CD4-positive, alpha-beta T cell treated with Interleukin-4 for 1 hour (primary cell): ENCODE results near the gene FN3KRP.
"Not testable (repeated sequence)": the region's sequence is repeated elsewhere in the genome, so short reads cannot be mapped to it uniquely, and the experiment has no call there.

Experiments used
- DNase-seq, 2 donors: peaks; one replicate each; pipeline ENCODE4 v3.0.0-alpha.2; 2020 to 2022

FN3KRP gene

DNA sequence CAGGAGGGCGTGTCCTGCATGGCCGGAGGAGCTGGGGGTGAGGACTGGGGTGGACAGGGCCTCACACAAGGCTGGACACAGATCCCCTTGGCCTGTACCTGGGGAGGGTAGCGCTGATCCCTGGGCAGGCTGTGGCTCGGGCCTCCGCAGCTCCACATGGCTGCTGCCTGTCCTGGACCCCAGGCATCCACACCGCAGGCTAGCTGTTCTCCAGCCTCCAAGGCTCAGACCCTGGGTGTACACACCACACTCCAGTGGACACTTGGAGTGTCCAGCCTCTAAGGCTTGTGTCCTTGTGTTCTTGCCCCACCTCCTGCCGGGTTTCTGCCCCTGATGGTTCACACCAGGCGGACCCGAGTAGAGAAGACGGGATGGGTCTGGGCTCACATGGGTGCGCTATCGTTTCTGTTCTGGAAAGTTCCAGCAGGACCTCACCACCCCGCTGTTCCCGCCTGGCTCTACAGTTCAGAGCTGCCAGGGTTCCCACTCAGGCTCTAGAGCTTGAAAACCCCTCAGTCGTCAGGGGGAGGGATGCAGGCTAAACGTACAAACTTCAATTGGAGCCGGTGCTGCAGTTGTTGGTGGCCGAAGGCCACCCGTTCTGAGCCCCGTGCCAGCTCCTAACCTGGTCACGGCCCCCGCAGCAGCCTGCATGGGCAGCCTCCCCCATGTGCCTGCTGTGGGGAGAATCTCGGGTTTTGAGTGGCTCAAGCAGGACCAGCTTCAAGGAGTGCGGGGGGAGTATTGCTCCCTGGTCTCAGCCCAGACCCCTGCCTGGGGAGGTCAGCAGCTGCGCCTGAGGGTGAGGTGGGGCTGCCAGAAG is 6.6 kb upstream of the FN3KRP start:
- DNase-seq = no peak

DNA sequence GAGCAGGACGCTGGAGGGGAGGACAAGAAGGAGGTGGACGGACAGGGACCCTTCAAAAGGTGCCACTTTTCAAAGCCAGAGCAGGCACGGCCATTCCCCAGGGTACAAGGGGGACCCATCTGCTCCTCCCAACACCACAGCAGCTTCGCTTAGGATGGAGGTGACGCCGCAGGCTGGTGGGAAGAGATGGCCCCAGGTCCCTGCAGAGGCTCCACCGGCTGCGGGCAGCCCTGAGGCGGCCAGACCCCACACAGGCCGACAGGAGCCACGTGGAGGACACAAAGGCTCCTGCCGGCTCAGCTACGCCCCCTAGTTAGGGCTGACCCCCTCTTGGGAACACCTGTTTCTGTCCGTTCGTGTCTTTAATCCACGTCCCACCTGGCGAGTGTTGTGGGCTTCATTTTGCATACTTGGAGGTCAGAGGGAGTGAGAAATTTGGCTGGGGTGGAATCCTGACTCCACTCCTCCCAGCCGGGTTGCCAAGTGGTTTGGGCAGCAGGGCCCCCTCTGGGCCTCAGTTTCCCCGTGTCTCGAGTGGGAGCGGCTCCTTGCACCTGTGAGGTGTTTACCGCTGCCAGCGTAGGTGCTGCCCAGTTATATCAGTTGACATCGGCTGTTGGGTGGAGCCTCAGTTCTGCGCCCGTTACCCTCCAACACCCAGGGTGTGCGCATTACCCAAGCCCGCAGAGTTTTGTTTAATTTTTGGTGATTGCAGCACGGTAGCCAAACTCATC is 5.8 kb upstream of the FN3KRP start:
- no peak for DNase-seq

DNA sequence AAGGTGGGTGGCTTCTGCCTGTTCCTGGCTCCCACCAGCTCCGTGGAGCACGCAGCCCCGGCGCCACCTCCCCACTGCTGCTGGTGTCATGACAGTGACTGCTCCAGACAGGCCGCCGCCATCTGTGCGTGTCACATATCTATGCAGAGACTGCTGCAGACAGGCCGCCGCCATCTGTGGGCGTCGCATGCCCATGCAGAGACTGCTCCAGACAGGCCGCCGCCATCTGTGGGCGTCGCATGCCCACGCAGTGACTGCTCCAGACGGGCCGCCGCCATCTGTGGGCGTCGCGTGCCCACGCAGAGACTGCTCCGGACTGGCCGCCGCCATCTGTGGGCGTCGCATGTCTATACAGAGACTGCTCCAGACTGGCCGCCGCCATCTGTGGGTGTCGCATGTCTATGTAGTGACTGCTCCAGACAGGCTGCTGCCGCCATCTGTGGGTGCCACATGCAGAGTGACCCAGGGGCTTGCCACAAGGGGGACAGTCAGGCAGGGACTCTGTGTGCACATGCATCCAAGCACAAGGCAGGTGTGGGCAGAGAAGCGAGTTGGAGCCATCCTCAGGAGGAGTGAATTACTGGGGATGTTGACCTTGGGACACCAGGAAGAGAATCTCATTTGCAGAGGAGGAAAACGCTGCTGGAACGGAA is 3.3 kb upstream of the FN3KRP start:
- DNase-seq = no peak

DNA sequence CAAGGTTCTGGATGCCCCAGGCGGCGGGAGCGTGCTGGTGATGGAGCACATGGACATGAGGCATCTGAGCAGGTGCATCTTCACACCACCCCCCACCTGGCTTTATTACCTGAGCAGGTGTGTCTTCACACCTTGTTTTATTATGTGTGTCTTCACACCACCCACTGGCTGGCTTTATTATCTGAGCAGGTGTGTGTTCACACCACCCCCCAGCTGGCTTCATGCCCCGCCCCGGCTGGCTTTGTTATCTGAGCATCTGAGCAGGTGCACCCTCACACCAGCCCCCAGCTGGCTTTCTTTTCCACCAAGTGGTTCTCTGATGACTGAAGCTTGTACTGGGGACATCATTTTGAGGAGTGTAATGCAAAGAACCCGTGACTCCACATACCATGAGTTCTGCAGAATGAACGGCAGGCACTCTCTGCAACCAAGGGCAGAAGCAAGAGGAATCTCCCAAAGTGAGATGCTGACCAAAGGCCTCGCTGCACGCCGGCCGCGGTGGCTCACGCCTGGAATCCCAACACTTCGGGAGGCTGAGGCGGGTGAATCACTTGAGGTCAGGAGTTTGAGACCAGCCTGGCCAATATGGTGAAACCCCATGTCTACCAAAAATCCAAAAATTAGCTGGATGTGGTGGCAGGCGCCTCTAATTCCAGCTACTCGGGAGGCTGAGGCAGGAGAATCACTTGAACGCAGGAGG is 2.6 kb downstream of the FN3KRP start:
- DNase-seq = no peak

DNA sequence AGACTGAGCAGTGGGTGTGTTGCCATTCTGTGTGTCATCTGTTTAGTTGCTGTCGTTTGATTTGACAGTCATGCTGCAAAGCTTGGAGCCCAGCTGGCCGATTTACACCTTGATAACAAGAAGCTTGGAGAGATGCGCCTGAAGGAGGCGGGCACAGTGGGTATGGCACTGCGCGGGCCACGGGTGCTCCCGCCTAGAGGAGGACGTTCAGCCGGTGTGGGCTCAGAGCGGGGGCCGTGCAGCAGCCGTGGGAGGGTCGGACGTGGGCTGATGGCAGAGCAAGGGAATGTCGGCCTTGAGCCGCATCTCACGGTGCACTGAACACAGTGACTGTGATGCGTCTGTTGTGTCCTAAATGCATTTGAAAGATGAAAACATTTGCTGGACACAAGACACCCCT is 3.7 kb downstream of the FN3KRP start:
- DNase-seq = no peak

DNA sequence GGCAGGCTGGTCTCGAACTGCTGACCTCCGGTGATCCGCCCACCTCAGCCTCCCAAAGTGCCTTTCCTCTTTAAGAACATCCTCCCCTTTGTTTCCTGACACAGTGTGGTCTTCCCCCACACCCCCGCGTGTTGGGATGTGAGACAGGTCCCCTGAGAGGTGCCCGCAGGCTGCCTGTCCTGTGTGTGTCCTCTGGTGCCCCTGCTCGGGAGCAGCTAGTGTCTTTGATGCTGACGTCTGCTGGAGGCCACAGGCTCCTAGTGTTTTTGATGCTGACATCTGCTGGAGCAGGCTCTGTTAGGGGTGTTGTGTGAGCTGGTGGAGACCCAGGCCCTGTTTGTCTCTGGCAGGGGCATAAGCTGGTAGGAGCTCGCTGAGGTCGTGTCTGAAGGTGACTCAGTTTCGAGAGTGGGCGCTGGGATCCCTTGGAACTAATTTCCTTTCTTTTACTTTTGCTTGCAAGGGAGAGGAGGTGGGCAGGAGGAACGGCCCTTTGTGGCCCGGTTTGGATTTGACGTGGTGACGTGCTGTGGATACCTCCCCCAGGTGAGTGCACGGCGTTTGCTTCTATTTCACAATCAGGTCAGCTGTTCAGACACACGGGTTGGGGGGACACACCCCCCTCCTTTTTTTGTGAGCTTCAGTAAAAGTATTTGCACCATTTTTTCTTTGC is 6.0 kb downstream of the FN3KRP start:
- no peak for DNase-seq

DNA sequence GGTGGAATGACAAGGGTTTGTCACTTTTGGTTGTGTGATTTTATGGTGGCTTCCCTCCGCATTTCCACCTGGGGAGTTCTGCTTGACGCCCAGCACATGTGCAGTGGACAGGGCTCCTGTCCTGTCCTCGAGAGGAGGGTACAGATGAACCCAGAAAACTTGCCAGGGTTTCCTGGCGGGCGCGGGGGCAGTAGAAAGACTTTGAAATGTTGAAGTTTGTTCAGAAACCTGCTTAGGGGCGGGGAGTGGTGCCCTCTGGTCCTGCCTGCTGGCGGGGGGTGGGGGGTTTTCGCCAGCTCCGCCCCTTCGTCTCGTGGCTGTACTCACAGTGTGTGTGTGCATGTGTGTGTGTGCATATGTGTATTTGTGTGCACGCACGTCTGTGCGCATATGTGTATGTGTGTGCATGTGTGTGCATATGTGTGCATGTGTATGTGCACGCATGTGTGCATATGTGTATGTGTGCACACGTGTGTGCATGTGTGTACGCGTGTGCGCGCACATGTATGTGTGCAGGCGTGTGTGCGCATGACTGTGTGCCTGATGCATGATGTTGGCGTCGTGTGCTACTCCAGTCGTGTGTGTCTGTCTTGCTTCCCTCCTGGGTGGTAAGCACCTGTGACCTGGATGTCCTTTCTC is 6.8 kb downstream of the FN3KRP start:
- no peak for DNase-seq

DNA sequence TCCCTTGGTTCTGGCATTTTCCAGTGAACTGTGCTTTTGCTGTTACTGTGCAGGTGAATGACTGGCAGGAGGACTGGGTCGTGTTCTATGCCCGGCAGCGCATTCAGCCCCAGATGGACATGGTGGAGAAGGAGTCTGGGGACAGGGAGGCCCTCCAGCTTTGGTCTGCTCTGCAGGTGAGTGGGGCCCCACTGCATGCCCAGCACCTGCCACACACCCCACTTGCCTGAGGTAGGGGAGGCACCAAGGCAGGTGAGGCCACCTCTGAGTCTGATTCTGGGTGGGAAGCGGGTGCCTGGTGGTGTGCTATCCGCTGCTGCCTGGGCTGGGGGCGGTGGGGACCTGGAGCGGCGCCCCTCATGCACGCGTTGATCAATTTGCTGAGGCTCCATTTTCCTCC is 9.9 kb downstream of the FN3KRP start:
- no peak for DNase-seq

DNA sequence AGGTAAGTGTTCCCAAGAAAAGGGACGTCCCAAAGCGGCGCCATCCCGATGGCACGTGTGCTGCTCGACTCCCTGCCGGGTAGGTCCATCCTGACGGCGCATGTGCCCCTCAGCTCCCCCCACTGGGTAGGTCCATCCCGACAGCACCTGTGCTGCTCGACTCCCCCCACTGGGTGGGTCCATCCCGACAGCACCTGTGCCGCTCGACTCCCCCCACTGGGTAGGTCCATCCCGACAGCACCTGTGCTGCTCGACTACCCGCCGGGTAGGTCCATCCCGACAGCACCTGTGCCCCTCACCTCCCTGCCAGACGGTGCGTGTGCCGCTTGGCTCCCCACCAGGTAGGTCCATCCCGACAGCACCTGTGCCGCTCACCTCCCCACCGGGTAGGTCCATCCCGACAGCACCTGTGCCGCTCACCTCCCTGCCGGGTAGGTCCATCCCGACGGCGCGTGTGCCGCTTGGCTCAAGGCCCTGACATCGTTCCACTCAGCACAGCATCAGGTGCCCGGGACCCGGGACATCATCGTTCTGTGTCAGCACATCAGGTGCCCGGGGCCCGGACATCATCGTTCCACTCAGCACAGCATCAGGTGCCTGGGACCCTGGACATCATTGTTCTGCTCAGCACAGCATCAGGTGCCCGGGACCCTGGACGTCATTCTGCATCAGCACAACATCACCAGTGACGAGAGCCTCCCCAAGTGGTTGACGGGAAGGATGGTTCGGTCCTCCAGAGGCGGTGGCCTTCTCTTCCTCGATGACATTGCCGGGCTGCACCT is 13.2 kb downstream of the FN3KRP start:
- DNase-seq = no peak

DNA sequence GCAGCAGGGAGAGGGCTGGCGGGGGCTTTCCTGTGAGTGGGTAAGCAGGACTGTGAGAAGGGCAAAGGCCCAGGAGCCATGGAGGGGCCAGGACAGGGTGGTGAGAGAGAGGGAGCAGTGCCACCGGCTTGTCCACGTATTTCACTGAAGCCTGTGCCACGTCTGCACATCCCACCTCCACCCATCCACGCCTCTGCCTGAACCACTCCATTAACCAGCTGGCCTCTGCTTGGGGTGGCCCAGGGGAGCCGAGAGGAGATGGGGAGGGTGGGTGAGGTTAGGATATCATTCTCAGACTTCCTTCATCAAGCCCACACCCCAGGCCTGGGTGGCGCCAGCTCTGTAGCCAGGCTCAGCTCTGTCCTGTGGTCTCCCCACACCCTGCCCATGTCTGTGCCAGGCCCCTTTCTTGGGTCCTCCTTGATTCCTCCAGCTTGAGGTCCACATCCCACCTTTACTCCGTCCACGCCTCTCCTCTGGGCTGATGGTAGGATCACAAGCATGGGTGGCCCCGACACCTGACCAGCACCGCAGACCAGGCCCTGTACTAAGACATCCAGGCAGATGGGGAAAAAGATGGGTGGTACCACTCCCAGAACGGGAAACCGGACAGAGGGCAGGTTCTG is 15.7 kb downstream of the FN3KRP start:
- no peak for DNase-seq

DNA sequence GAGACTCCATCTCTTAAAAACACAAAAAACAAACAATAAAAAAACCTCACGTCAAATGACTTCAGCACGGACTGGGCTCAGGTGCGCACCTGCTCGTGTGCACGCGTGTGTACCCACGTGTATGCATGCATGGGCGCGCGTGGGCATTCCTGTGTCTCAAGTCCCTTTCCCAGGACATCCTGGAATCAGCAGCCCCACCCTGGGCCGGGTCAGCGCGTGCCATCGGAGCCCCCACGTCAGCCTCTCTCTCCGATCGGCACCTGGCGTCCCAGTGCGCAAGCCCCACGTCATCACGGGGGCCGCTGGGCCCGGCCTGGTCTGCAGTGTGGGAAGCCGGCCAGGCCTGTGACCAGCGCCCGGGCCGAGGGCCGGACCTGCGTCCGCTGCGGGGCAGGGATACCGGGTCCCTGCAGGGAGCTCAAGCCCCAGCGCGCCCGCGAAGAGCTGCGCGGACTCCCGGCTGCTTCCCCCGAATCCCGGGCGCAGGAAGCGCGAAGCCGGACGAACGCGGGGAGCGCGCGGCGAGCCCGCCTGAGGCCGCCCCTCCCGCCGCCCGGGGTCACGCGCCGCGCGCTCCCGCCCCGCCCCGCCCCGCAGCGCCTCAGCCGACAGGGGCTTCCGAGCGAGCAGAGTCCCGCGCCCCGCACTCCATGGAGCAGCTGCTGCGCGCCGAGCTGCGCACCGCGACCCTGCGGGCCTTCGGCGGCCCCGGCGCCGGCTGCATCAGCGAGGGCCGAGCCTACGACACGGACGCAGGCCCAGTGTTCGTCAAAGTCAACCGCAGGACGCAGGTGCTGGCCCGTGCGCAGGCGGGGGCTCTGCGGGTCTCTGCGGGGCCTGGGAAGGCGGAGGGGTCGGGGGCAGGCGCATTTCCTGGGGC is 18.7 kb downstream of the FN3KRP start, which contains the start of gene FN3K:
Gene FN3K (plus strand): TSS at position 629 of the 880 bp plus-strand sequence. CDS start 22 bp downstream, at position 651.
- peak in 1 of 2 donors; percentile 35 for DNase-seq

DNA sequence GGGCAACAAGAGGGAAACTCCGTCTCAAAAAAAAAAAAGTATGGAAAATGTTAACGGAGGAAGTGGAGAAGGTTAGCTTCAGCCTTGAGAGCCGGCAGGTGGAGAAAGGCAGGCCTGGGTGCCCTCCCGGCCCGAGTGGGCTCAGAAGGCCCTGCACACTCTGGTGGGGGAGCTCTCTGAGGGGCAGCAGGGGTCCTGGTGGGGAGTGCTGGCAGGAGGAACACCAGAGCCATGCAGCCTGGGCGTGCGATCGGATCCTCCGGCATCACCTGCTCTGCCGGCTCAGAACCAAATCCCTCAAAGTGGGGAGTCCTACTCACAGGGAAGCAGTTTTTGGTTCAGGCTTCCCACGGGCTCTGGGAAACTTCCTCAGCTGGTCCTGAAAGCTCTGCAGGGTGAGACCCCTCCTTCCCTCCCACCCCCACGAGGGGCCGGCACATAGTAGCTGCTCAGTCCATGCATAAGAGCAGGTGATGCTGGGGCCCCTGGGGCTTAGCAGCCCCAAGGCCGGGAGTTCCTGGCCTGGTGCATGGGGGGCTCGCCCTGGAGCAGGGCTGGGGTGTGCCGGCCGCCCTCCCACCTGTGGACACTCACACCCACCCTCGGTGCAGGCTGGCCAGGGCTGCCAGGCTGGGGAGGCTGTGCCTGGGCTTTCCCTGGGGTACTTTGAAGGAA is 20.1 kb downstream of the FN3KRP start:
- DNase-seq = no peak

DNA sequence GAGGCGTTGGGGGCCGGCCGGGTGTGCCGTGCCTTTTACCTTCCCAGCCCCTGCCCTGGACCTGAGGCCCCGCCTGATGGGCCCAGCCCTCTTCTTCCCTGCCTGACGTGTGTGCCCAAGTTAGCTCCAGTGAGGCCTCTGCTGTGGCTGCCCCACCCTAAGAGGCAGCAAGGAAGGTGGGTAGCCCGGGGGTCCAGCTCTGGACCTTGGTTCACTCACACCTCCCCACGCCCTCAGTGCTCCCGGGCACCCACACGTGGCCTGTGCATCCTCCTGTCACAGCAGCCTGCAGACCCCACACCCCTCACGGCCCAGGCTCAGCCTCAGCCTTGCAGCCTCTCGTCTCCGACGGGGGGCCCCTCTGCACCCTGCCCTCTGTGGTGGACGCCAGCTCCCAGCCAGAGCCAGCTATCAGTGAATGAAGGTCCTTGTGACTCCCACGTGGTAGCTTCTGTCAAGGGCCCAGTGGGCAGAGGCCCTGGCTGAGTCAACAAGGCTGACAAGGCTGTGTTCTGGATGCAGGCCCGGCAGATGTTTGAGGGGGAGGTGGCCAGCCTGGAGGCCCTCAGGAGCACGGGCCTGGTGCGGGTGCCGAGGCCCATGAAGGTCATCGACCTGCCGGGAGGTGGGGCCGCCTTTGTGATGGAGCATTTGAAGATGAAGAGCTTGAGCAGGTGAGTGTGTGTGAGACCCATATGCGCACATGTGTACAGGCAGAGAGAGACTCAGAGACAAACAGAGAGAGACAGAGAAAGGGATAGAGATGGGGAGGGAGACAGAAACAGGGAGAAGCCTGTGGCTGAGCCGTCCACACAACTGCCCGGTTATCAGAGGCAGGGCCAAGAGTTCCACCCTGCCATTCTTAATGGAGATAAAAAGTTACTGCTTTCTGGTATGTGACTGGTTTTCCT is 21.7 kb downstream of the FN3KRP start:
- DNase-seq = no peak

DNA sequence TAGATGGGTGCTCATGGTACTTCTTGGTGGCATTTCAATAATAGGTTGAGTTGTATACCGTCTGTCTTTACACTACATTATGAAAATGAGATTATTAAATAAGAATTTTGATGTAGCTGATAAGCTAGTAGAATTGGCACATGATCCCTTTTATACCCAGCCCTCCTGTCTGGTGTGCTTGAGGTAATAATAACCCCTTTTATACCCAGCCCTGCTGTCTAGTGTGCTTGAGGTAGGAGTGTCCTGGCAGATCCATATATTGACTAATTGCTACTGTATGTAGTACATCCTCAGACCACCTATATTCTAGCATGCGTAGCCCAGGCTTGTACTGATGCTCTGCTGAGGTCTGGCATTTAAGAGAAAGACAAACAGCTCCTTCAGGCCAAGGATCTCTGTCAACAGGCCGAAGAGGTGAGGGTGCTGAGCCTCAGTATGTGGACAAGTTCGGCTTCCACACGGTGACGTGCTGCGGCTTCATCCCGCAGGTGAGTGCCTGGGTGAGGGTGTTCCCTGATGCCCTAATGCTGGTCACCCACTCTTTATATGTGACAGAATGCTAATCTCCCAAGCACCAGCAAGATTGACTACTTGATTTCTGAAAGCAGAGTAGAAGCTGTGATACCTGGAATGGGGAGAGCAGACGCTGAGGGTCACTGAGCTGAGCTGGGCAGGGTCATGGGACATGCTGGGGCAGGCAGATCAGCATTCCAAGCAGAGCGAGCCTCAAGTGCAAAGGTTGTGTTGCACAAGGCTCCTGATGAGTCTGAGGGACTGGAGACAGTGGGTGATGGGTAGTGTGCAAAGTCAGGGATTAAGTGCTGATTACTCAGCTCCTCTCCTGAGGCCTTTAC is 24.6 kb downstream of the FN3KRP start:
- no peak for DNase-seq

DNA sequence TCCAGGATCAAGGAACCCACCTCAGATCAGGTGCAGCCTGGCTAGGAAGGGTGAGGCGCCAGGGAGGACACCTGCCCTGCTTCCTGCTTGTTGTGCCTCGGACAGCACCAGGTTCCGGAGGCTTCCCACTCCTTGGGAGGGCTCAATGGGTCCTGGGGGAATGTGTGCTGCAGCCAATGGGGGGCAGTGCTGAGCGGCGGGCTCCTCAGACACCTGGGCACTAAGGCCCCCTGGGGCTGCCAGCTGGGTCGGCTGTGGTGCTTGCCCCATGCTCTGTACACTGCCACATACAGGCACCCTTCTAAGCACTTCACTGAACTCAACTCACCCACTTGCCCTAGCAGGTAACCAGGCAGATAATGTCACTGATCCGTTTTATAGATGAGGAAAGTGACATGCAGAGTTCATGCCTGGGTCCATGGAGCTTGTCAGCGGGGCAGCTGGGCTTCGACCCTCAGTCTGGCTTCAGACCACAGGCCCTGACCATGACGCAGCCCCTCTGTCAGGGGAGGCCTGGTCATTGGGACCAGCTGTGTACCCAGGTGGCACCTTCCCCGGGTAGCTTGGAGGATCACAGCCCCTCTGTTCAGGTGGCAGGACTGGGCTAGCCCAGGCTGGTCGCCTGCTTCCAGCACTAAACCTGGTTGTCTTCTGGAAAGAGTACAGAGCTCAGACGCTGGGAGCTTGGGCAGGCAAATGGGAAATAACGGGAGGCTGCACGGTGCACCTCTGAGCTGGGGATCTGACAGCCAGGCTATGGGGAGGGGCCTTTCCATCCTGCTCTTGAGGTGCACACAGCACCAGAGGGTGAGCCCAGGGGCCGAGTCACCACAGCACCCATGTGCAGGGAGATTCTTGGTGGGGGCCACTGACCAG is 27.1 kb downstream of the FN3KRP start:
- DNase-seq = no peak

DNA sequence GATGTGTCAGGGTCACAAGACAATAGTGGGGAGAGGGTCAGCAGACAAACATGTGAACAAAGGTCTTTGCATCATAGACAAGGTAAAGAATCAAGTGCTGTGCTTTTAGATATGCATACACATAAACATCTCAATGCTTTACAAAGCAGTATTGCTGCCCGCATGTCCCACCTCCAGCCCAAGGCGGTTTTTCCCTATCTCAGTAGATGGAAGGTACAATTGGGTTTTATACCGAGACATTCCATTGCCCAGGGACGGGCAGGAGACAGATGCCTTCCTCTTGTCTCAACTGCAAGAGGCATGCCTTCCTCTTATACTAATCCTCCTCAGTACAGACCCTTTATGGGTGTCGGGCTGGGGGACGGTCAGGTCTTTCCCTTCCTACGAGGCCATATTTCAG is 28.2 kb downstream of the FN3KRP start:
- not testable (repeated sequence) for DNase-seq
